GM10266 (cell line): Measurements from ENCODE around the gene PRM2.

Source experiments
- DNase-seq: peaks from one replicate; pipeline ENCODE4 v3.0.0; 2012; ENCODE audit errors: extremely low spot score
- TF ChIP-seq, protein P1 (sequence below): IDR thresholded peaks from 2 replicates; pipeline ENCODE4 v1.5.1; 2012; ENCODE audit warnings: mild to moderate bottlenecking, low read depth; ENCODE audit not compliant: control insufficient read depth, insufficient read depth; ENCODE audit errors: missing control alignments

PRM2 gene

DNA sequence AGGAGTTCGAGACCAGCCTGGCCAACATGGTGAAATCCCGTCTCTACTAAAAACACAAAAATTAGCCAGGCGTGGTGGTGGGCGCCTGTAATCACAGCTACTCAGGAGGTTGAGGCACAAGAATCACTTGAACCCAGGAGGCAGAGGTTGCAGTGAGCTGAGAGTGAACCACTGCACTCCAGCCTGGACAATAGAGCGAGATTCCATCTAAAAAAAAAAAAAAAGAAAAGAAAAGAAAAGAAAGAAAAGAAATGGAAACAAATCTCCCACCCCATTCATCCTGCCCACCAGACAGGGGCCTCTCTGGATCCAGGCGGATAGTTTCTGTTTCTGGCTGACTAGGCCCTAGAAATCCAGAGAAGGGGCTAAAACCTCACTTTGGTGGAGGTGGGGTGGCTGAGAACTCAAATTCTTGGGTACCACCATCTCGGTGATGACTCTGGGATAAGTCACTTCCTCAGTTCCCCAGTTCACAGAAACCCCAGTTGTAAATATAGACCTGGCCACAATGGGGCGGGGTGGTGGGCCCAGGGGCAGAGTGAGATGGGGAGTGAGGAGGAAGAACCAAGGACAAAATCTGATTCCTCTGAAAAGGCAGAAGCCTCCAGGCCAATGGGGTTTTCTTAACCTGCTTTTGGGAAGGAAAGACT, 42.4 kb downstream of the PRM2 start:
- TF ChIP-seq, protein P1, sequence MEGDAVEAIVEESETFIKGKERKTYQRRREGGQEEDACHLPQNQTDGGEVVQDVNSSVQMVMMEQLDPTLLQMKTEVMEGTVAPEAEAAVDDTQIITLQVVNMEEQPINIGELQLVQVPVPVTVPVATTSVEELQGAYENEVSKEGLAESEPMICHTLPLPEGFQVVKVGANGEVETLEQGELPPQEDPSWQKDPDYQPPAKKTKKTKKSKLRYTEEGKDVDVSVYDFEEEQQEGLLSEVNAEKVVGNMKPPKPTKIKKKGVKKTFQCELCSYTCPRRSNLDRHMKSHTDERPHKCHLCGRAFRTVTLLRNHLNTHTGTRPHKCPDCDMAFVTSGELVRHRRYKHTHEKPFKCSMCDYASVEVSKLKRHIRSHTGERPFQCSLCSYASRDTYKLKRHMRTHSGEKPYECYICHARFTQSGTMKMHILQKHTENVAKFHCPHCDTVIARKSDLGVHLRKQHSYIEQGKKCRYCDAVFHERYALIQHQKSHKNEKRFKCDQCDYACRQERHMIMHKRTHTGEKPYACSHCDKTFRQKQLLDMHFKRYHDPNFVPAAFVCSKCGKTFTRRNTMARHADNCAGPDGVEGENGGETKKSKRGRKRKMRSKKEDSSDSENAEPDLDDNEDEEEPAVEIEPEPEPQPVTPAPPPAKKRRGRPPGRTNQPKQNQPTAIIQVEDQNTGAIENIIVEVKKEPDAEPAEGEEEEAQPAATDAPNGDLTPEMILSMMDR: no peak
- no peak for DNase-seq

DNA sequence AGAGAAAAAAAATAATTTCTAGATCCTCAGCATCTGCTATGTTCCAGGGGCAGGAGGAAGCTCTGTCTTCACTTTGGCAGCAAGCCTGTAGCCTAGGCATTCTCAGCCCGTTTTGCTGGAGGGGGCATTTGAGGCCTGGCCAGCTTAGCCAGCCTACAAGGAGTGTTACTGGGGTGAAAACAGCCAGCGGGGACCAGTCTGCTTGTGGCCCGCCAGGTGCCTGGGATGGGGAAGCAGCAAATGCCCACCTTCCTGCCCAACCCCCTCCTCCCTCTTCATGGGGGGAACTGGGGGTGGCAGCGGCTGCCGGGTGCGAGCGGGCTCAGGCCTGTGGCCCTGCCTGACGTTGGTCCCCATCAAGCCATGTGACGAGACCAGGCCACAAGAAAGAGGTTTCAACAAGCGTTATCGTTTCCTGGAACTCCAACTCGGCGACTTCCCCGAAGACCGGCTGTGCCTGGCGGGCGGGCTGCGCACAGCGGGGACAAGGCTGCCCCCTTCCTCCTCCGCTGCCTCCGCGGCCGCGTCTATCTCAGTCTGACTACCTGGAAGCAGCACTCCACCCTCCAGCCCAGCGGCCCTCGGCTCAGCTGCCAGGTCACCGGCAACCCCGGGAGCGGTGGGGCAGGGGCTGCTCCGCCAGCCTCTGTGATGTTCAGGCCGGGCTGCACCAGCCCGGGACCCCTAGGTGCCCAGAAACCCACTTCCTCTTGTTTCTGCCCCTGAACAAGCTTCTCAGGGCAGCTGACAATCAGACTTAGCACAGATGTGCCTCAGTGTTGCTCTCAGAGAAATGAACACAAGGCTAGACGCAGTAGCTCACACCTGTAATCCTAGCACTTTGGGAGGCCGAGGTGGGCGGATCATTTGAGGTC, 43.2 kb downstream of the PRM2 start:
- TF ChIP-seq, protein P1: peak; percentile 5
- DNase-seq: peak; percentile 71

DNA sequence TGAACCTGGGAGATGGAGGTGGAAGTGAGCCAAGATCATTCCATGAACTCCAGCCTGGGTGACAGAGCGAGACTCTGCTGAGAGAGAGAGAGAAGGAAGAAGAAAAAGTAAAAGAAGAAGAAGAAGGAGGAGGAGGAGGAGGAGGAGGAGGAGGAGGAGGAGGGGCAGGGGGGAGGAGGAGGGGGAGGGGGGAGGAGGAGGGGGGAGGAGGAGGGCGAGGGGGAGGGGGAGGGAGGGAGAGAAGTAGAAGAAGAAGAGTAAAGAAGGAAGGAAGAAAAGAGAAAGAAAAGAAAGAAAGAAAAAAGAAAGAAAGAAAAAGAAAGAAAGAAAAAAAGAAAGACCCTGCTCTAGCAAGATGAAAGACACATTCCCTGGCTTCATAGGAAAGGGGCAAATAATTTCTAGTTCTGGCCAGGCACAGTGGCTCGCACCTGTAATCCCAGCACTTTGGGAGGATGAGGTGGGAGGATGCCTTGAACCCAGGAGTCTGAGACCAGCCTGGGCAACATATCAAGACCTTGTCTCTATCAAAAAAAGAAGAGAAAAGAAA, 43.9 kb downstream of the PRM2 start:
- TF ChIP-seq, protein P1: no peak
- no peak for DNase-seq

DNA sequence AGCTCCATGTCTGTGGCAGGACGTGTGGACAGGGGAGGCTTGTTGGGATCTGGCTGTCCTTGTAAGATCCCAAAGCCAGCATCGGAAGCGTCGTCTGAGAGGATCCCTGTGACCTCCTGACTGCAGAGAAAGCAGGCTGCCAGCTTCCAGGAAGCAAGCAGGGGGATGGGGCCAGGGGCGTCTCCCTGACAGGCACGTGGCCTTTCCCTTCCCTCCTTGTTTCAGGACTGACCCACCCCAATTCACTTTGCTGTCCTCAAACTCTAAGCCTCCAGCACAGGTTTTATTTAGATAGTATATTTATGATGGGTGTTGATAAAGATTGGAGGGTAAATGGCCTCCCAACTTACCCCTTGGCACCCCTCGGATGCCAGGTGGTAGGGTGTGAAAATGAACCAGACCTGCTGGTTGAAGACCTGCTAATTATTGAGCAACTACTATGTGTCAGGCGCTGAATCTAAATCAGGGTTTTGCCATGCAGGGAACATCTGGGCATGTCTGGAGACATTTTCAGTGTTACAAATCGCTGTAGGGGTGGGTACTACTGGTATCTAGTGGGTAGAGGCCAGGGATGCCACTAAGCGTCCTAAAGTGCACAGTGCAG, 44.8 kb downstream of the PRM2 start:
- TF ChIP-seq, protein P1: no peak
- no peak for DNase-seq

DNA sequence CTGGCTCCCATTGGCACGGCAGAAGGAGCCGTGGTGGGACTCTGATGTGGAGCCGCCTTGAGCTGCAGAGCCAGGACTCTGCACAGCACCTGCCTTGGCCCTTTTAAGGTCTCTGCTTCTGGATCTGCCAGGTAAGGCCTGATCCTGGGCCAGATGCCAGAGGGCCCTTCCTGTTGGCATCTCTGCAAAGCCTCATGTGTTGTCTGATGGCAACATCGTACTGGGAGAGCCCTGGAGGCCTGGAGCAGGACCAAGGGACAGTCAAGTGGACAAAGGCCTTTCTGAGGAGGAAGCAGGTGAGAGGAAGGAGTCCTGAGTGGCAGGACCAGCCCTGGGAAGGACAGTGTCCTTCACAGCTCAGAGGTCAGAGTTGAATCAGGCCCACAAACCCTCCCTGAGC, 46.4 kb downstream of the PRM2 start:
- DNase-seq: no peak
- TF ChIP-seq, protein P1: no peak

DNA sequence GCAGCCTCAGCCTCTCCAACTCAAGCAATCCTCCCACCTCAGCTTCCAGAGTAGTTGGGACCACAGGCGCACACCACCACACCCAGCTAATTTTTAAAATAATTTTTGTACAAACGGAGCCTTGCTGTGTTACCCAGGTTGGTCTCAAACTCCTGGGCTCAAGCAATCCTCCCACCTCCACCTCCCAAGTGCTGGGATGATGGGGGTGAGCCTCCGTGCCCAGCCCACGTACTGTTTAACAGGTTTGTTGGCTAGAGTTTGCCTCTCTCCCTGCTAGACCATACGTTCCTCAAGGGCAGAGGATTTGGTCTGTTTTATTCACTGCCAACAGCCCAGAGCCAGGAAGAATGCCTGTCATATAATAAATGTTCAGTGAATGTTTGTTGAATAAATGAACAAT, 46.8 kb downstream of the PRM2 start:
- TF ChIP-seq, protein P1: no peak
- DNase-seq: no peak
